Hepatocyte (in vitro differentiated cells): ENCODE measurements around the gene DMD. TPM values are rescaled to one million over a fixed set of nuclear protein-coding genes. Genes with fewer than 3 reads are reported as not detected.

Experiments used
- DNase-seq: peaks from one replicate; pipeline ENCODE4 v3.0.0-alpha.2; 2016; ENCODE audit warnings: low spot score
- H2AFZ ChIP-seq: fragments of 200-600 bp; sonication (generic); 2 replicates; pipeline ENCODE4 v1.6.0; 2016; ENCODE audit warnings: antibody characterized with exemption, mild to moderate bottlenecking
- H3K27ac ChIP-seq: fragments of 200-600 bp; sonication (generic); 2 replicates; pipeline ENCODE4 v1.5.1; 2016; ENCODE audit warnings: mild to moderate bottlenecking
- H3K27me3 ChIP-seq: fragments of 200-600 bp; sonication (generic); 2 replicates; pipeline ENCODE4 v1.6.1; 2016
- H3K36me3 ChIP-seq: fragments of 200-600 bp; sonication (generic); replicated peaks from 2 replicates; pipeline ENCODE4 v1.5.1; 2016; ENCODE audit warnings: low read depth; ENCODE audit not compliant: insufficient read depth
- H3K4me1 ChIP-seq: fragments of 200-600 bp; sonication (generic); 2 replicates; pipeline ENCODE4 v1.5.1; 2016; ENCODE audit warnings: mild to moderate bottlenecking, moderate library complexity; ENCODE audit not compliant: insufficient read depth
- H3K4me2 ChIP-seq: fragments of 200-600 bp; sonication (generic); 2 replicates; pipeline ENCODE4 v1.6.0; 2016
- H3K4me3 ChIP-seq: fragments of 200-600 bp; sonication (generic); 2 replicates; pipeline ENCODE4 v1.5.1; 2016; ENCODE audit warnings: mild to moderate bottlenecking
- H3K79me2 ChIP-seq: fragments of 200-600 bp; sonication (generic); 2 replicates; pipeline ENCODE4 v1.6.0; 2017; ENCODE audit warnings: mild to moderate bottlenecking
- H3K9me2 ChIP-seq: fragments of 200-600 bp; sonication (generic); replicated peaks from 2 replicates; pipeline ENCODE4 v1.6.0; 2017; ENCODE audit warnings: mild to moderate bottlenecking; ENCODE audit not compliant: insufficient read depth
- H3K9me3 ChIP-seq: fragments of 200-600 bp; sonication (generic); 2 replicates; pipeline ENCODE4 v1.5.1; 2016; ENCODE audit warnings: low read depth, mild to moderate bottlenecking
- H4K20me1 ChIP-seq: fragments of 200-600 bp; sonication (generic); 2 replicates; pipeline ENCODE4 v1.6.0; 2016; ENCODE audit warnings: mild to moderate bottlenecking; ENCODE audit not compliant: insufficient read depth, poor library complexity, severe bottlenecking
- CTCF ChIP-seq: fragments of 200-600 bp; sonication (generic); IDR thresholded peaks from 2 replicates; pipeline ENCODE4 v1.5.1; 2016; ENCODE audit warnings: antibody characterized with exemption, mild to moderate bottlenecking; ENCODE audit not compliant: poor library complexity
- EZH2 ChIP-seq: fragments of 200-600 bp; sonication (generic); IDR thresholded peaks from 2 replicates; pipeline ENCODE4 v1.6.1; 2016; ENCODE audit warnings: antibody characterized with exemption, mild to moderate bottlenecking, borderline replicate concordance
- EZH2phosphoT487 ChIP-seq: fragments of 200-600 bp; sonication (generic); IDR thresholded peaks from one replicate; pipeline ENCODE4 v1.6.1; 2018; ENCODE audit warnings: antibody characterized with exemption, mild to moderate bottlenecking, low read depth, moderate library complexity; ENCODE audit not compliant: unreplicated experiment, severe bottlenecking
- WGBS: methylation state at CpG from one replicate; pipeline ENCODE4 v1.1.6; 2016; ENCODE audit warnings: low lambda C conversion rate; ENCODE audit errors: missing lambda C conversion rate; 5-methylcytosine and 5-hydroxymethylcytosine counted together
- polyA plus RNA-seq: library from polyadenylated mRNA; unstranded; fragments of >200 nt; fragmentation: Nextera tagmentation; extraction: Ambion mirVana; gene quantifications from 2 replicates; pipeline ENCODE4 v1.2.1, GENCODE V29; 2016
- total RNA-seq: library from RNA; depleted of rRNA; stranded (reverse); fragments of >200 nt; gene quantifications from 2 replicates; pipeline ENCODE4 v1.2.3, GENCODE V29; 2014

Gene DMD
- total and polyA plus RNA-seq, 2 experiments from 2014 or later = 14.2 to 27.8 TPM

- Histone ChIP-seq H4K20me1 (no peaks in the 10 kb centered on the region), H2AFZ (no peak overlapping the region), H3K4me2 (no peak overlapping the region), H3K27me3 (no peaks in the 10 kb centered on the region), H3K79me2 (no peaks in the 10 kb centered on the region), H3K27ac (no peak overlapping the region), H3K9me2 (no peaks in the 10 kb centered on the region), H3K9me3 (no peaks in the 10 kb centered on the region), H3K4me1 (peaks cover 6% of the 10 kb centered on the region), H3K4me3 (no peak overlapping the region), H3K36me3 (no peaks in the 10 kb centered on the region)
- DNase-seq = no peak
- TF ChIP-seq CTCF = no peak
- TF ChIP-seq EZH2 = no peak
- no peak for TF ChIP-seq EZH2phosphoT487
- 89% methylated on average over 5 of the region's 5 CpGs for WGBS
Observed at GRCh38 chrX:31166832-31167231, 2044.5 kb downstream of the DMD start.

GRCh38 chrX:31166416-31166815, 2044.9 kb downstream of the DMD start:
- H3K4me1 ChIP-seq = peaks cover 6% of the 10 kb centered on the region
- TF ChIP-seq CTCF (no peak), EZH2phosphoT487 (no peak), EZH2 (no peak)
- H3K27me3 ChIP-seq = no peaks in the 10 kb centered on the region
- H3K27ac ChIP-seq = no peak overlapping the region
- no peak overlapping the region for H3K4me2 ChIP-seq
- no peak overlapping the region for H2AFZ ChIP-seq
- H3K9me3 ChIP-seq = no peaks in the 10 kb centered on the region
- H4K20me1 ChIP-seq = no peaks in the 10 kb centered on the region
- H3K9me2 ChIP-seq = no peaks in the 10 kb centered on the region
- no peaks in the 10 kb centered on the region for H3K36me3 ChIP-seq
- no peak overlapping the region for H3K4me3 ChIP-seq
- no peak for DNase-seq
- WGBS = 77% methylated on average over 5 of the region's 5 CpGs
- H3K79me2 ChIP-seq = no peaks in the 10 kb centered on the region

- no peaks in the 10 kb centered on the region for H3K9me3 ChIP-seq
- no peak overlapping the region for H3K4me3 ChIP-seq
- no peaks in the 10 kb centered on the region for H3K79me2 ChIP-seq
- DNase-seq = no peak
- H3K27ac ChIP-seq = no peak overlapping the region
- H3K9me2 ChIP-seq = no peaks in the 10 kb centered on the region
- H3K27me3 ChIP-seq = no peaks in the 10 kb centered on the region
- TF ChIP-seq EZH2 (no peak), CTCF (no peak), EZH2phosphoT487 (no peak)
- H3K4me2 ChIP-seq = peak overlapping the region; percentile 25
- no peaks in the 10 kb centered on the region for H4K20me1 ChIP-seq
- no peak overlapping the region for H2AFZ ChIP-seq
- H3K36me3 ChIP-seq = no peaks in the 10 kb centered on the region
- 37% methylated on average over 5 of the region's 5 CpGs for WGBS
- H3K4me1 ChIP-seq = peaks cover 6% of the 10 kb centered on the region
Observed at GRCh38 chrX:31165241-31166035, 2045.9 kb downstream of the DMD start.
